GM19438 (cell line): ENCODE measurements around the gene TSC1.

Experiments used
- ATAC-seq: cut with Tn5 transposase; IDR thresholded peaks from one replicate; pipeline ENCODE4 v1.9.1; 2021; ENCODE audit warnings: low read depth; ENCODE audit not compliant: unreplicated experiment

The TSC1 gene

DNA sequence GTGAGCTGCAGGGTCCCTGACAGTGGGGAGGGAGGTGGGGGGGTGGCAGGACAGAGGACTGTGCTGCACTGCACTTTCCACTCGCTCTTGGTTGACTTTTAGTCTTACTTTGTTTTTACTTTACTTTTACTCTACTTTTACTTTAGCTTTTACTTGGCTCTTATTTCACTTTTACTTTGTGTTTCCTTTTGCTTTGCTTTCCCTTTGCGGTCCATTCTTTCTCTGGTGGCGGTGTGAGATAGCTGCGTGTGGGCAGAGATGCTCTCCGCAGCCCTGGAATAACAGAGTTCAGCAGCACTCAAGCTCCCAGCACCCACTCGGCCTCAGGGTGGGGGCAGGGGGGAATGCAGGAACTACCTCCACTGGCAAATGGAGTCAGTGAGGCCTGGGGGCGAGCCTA, 71.0 kb downstream of the TSC1 start:
- ATAC-seq = no peak

DNA sequence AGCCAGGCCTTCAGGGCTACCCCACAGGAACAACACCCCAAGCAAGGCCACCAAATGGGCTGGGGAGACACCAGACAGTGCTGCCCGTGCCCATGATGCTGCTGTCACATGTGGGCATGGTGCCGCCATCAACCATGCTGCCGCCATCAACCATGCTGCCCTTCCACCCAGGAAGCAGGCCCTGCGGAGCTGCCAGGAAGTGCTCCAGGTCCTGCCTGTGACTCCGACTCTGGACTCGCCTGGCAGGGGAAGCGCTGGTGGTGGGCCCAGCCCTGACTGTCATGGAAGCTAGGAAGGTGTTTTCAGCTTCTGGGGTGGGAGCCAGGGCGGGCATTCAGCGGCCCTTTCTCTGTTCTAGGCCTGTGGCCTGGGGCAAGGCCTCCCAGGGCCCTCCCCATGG, 75.2 kb downstream of the TSC1 start:
- ATAC-seq = no peak

DNA sequence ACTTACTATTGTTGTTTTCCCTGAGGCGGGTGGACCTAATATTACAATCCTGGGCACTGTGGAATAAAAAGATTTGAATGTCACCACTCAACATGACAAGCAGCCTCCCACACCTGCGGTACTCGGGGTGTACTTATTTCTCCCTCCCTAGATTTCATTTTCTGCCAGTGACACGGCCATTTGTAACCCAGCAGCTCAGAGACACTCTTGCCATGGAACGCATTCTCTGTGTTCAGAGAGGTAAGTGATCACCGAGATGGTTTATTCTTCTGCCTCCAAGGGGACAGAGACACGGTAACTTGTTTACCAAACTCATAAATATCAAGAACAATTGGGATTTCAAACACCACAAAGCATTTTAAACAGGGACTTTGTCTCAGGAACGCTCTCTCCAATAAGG, 77.5 kb downstream of the TSC1 start:
- no peak for ATAC-seq

DNA sequence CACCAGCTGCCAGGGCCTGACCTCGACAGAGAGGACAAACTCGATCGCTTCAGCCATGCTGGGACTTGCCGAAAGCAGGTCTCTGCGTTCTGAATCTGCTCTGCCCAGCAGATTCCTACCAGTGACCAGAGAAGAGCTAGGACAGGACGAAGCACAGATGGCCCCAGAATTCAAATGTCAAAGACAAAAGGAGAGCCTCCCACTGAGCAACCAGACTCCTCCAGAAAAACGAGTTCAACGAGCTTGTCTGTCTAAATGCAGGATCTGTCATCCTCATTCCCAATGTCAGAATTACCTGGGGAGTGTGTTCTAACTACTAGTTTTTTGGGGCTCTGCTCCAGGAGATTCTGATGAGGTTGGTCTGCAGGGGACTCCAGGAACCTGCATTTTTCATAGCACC, 79.7 kb downstream of the TSC1 start:
- ATAC-seq = no peak

DNA sequence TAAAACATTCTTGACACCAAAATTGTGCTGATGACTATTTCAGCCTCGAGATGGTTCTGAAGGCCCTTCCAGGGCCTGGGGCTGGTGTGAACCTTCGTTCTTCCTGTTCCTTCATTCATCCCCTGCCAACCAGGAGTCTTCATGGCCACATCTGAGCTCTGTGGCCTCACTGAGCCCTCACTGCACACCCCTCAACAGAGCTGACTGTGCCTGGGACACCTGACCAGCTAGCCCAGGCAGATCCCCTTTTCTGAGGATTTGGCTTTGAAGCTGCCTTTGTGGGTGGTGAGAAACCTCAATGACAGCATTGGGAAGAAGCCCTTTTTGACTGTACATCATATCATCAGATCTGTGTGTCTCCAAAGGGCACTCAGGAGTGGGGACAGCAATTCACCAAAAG, 80.1 kb downstream of the TSC1 start:
- ATAC-seq = no peak

DNA sequence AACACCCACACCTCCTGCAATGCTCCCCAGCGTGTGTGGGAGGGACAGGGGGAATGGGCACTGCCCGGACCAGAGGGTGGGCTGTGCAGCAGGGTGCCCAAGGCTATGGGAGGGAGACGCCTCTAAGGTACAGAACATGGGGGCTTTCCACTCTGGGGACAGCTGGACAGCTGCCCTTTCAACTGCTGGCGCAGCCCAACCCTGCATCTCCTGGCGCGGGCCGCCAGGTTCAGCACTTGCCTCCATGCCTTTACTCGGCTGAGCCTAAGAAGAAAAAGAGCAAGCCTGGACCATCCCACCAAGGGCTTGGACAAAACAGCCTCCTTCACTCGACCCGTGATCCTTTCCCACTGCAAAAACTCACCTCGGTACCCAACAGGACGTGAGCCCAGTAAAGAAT, 81.3 kb downstream of the TSC1 start:
- no peak for ATAC-seq

GRCh38 chr9:132862533-132862932, 81.9 kb downstream of the TSC1 start:
- no peak for ATAC-seq

GRCh38 chr9:132861666-132862065, 82.8 kb downstream of the TSC1 start:
- ATAC-seq = no peak

DNA sequence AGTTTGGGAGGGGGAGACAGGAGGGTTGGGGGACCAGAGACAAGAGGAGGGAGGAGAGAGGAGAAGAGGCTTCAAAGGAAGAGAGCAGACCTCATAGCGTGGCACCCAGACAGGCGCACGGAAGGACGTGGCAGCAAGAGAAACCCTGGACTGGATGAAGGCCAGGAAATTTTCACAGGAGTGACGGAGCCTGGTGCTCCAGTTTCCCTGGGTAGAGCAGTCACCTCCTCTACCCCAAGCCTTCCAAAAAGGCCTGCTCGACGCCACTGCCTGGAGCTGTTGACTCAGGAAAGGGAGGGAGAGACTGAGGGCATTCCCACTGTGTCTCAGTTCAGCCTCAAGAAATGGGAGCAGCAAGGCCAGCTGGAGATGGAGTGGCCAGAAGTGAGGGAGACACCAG, 85.7 kb downstream of the TSC1 start:
- ATAC-seq = no peak

GRCh38 chr9:132857616-132858342, 86.6 kb downstream of the TSC1 start:
- no peak for ATAC-seq

GRCh38 chr9:132857031-132857430, 87.4 kb downstream of the TSC1 start:
- ATAC-seq = no peak

DNA sequence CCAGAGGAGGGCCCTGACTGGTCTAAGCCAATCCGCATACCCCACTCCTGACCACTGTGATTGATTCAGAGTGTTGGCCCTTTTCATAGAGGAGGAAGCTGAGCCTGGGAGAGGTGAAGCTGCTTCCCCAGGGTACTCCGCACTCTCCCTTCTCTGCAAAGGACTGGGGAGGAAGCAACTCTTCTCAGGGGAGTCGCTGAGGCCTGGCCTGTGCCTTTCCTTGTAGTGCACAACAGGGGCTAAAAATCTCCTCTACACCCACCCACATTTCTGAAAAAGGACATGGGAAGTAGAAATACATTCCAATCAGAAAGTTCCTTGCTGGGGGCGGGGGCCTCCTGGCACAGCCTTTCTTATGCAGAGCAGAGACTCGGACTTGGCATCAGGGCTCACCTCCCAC, 88.5 kb downstream of the TSC1 start:
- no peak for ATAC-seq

GRCh38 chr9:132854832-132855231, 89.6 kb downstream of the TSC1 start:
- ATAC-seq = no peak

GRCh38 chr9:132853482-132853881, 90.9 kb downstream of the TSC1 start:
- ATAC-seq = no peak

GRCh38 chr9:132849185-132849706, 95.2 kb downstream of the TSC1 start:
- ATAC-seq = no peak

- ATAC-seq = no peak
Measured at GRCh38 chr9:132846918-132847515, 97.4 kb downstream of the TSC1 start.

DNA sequence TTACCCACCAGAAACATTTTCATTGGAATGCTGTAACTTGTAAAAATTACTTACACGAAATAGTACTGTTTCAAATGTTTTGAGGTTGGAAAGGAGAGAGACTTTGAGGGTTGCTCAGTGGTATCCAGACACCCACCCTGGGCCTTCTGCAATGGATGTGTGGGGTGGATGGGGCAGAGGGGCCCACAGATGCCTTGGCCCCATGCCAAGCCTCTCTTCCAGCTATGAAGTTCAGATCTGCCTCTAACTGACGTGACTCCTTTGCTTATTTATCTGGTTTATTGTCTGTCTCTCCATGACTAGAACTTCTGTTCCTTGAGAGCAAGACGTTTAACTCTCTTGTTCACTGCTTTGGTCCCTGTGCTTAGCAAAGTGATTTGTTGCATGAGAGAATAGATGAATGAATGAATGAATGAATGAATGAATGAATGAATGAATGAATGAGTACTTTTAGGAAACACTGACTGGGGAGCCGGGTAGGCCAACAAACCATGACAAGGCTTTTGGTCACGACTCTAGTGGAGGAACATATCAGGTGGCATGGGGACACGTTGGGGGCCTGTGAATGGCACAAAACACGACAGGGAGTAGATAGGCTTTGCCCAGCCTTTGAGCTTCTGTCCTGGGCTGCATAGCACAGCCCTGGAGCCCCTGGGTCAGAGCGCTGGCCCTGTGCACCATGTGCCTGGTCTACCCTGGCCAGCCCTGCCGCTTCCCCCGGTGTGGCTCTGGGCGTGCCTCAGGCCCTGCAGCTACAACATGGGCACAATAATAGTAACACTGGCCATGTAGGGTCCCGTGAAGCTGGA, 98.1 kb downstream of the TSC1 start:
- ATAC-seq = no peak

DNA sequence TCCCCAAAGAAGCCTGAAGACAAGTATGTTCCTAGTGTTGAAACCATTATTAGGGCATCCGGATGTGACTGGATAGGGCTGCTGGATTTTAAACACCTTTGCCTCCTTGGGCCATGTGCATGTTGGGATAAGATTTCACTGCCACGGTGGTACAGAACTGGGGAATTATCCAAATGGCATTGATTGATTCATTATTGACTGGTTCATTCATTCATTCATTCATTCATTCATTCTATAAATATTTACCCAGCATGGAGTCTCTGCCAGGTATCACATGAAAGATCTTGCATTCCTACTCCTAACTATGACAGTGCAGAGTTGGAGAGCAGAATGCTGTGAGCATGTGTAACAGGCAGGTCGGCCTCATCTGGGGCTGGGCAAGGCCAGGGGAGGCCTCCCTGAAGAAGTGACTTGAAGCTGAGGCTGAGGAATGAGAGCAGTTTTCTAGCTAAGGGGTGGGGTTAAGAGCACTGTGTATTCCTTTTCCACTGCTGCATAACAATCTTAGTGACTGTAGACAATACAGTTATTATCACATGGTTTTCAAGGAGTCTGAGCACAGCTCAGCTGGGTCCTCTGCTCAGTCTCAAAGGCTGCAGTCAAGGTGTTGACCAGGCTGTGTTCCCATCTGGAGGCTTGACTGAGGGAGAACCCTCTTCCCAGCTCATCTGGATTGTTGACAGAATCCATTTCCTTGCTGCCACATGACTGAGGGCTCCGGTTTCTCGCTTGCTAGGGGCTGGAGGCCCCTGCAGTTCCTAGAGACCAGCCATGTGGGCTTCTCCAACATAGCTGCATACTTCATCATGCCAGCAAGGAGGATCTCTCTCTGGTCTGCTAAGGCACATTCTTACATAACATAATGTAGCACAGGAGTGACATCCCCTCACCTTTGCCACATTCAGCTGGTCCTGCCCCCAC, 102.0 kb downstream of the TSC1 start:
- ATAC-seq = no peak
